Measurements from ENCODE around the gene MSI2.

DNA sequence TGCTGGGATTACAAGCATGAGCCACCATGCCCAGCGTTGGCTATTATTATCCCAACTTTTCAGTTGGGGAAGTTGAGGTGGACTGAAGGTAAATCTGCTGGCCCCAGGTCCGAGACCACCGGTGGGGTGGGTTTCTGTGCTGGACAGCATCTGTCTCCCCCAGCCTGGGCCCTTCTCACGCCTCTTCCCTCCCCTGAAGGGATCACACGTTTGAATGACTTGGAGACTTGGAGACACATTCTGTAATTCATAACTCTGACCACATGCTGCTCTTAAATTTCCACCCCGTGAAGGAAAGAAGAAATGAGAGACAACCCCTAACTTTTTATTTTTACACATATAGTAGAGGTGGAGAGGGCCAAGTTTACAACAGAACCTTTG is 109.8 kb downstream of the MSI2 start:
- TF ChIP-seq, protein P1, sequence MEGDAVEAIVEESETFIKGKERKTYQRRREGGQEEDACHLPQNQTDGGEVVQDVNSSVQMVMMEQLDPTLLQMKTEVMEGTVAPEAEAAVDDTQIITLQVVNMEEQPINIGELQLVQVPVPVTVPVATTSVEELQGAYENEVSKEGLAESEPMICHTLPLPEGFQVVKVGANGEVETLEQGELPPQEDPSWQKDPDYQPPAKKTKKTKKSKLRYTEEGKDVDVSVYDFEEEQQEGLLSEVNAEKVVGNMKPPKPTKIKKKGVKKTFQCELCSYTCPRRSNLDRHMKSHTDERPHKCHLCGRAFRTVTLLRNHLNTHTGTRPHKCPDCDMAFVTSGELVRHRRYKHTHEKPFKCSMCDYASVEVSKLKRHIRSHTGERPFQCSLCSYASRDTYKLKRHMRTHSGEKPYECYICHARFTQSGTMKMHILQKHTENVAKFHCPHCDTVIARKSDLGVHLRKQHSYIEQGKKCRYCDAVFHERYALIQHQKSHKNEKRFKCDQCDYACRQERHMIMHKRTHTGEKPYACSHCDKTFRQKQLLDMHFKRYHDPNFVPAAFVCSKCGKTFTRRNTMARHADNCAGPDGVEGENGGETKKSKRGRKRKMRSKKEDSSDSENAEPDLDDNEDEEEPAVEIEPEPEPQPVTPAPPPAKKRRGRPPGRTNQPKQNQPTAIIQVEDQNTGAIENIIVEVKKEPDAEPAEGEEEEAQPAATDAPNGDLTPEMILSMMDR (IDR thresholded peaks at IDR 0.05) = no peak
- TF ChIP-seq EZH2 (IDR thresholded peaks at IDR 0.05; ENCODE audit: borderline replicate concordance, insufficient read depth, low read depth, low read length, poor library complexity, severe bottlenecking) = no peak

Measured in B cell (primary cell).